ENCODE measurements around the gene PRPSAP2.

The PRPSAP2 gene

GRCh38 chr17:18928628-18929125 is 70.7 kb downstream of the PRPSAP2 start:
- Histone ChIP-seq H3K27ac (ENCODE audit: poor library complexity, severe bottlenecking) (no peak overlapping the region), H3K9me3 (ENCODE audit: severe bottlenecking) (no peaks in the 10 kb centered on the region), H3K4me3 (ENCODE audit: severe bottlenecking) (no peak overlapping the region), H3K27me3 (ENCODE audit: insufficient read depth, poor library complexity, severe bottlenecking) (no peaks in the 10 kb centered on the region), H3K36me3 (ENCODE audit: low read depth) (peaks cover 39% of the 10 kb centered on the region), H3K4me1 (ENCODE audit: insufficient read depth, poor library complexity, severe bottlenecking) (no peaks in the 10 kb centered on the region)
- ATAC-seq (ENCODE audit: low read depth) (no peak), DNase-seq (ENCODE audit: low spot score) (no peak)
- TF ChIP-seq CTCF (IDR thresholded peaks at IDR 0.05; ENCODE audit: poor library complexity, severe bottlenecking): no peak

GRCh38 chr17:18932360-18933055 is 74.6 kb downstream of the PRPSAP2 start:
- Histone ChIP-seq H3K9me3 (ENCODE audit: severe bottlenecking) (no peaks in the 10 kb centered on the region), H3K27ac (ENCODE audit: poor library complexity, severe bottlenecking) (no peak overlapping the region), H3K4me3 (ENCODE audit: severe bottlenecking) (no peak overlapping the region), H3K27me3 (ENCODE audit: insufficient read depth, poor library complexity, severe bottlenecking) (no peaks in the 10 kb centered on the region), H3K4me1 (ENCODE audit: insufficient read depth, poor library complexity, severe bottlenecking) (no peaks in the 10 kb centered on the region), H3K36me3 (ENCODE audit: low read depth) (peaks cover 28% of the 10 kb centered on the region)
- DNase-seq (ENCODE audit: low spot score) (no peak), ATAC-seq (ENCODE audit: low read depth) (no peak)
- TF ChIP-seq CTCF (IDR thresholded peaks at IDR 0.05; ENCODE audit: poor library complexity, severe bottlenecking): no peak

- ATAC-seq (ENCODE audit: low read depth): peak; percentile 33; the same call in 2 of the 3 replicates
- no peaks in the 10 kb centered on the region for H3K4me1 ChIP-seq (ENCODE audit: insufficient read depth, poor library complexity, severe bottlenecking)
Observed at GRCh38 chr17:18933102-18934058, 75.4 kb downstream of the PRPSAP2 start.

GRCh38 chr17:18937981-18938691 is 80.2 kb downstream of the PRPSAP2 start:
- no peaks in the 10 kb centered on the region for H3K27me3 ChIP-seq (ENCODE audit: insufficient read depth, poor library complexity, severe bottlenecking)
- H3K4me3 ChIP-seq (ENCODE audit: severe bottlenecking): no peak overlapping the region
- H3K4me1 ChIP-seq (ENCODE audit: insufficient read depth, poor library complexity, severe bottlenecking): no peaks in the 10 kb centered on the region
- H3K27ac ChIP-seq (ENCODE audit: poor library complexity, severe bottlenecking): no peak overlapping the region
- no peak for TF ChIP-seq CTCF (IDR thresholded peaks at IDR 0.05; ENCODE audit: poor library complexity, severe bottlenecking)
- H3K9me3 ChIP-seq (ENCODE audit: severe bottlenecking): no peaks in the 10 kb centered on the region
- DNase-seq (ENCODE audit: low spot score): no peak
- H3K36me3 ChIP-seq (ENCODE audit: low read depth): no peaks in the 10 kb centered on the region
- 0 out of 3 replicates have a peak, but pooled peaks have one; percentile 27 for ATAC-seq (ENCODE audit: low read depth)

More at GRCh38 chr17:18933102-18934058, 75.4 kb downstream of the PRPSAP2 start:
- no peak for TF ChIP-seq CTCF (IDR thresholded peaks at IDR 0.05; ENCODE audit: poor library complexity, severe bottlenecking)
- no peak for DNase-seq (ENCODE audit: low spot score)
- H3K4me3 ChIP-seq (ENCODE audit: severe bottlenecking): no peak overlapping the region
- H3K27me3 ChIP-seq (ENCODE audit: insufficient read depth, poor library complexity, severe bottlenecking): no peaks in the 10 kb centered on the region
- peaks cover 23% of the 10 kb centered on the region for H3K36me3 ChIP-seq (ENCODE audit: low read depth)
- H3K27ac ChIP-seq (ENCODE audit: poor library complexity, severe bottlenecking): no peak overlapping the region
- no peaks in the 10 kb centered on the region for H3K9me3 ChIP-seq (ENCODE audit: severe bottlenecking)
